NOMO-1 treated with dmso at 0.1 percent for 144 hours (cell line): ENCODE measurements around the gene NELFB.

ENCODE experiments used
- DNase-seq: peaks from one replicate; lab custom pipeline; 2025; ENCODE audit not compliant: unreplicated experiment; lab: John Stamatoyannopoulos, UW

NELFB gene

GRCh38 chr9:137267933-137268355, 12.8 kb downstream of the NELFB start:
- no peak for DNase-seq

- DNase-seq: no peak
Observed at GRCh38 chr9:137268538-137269201, 13.5 kb downstream of the NELFB start.

GRCh38 chr9:137269231-137269772, 14.2 kb downstream of the NELFB start:
- DNase-seq: peak; percentile 87

- DNase-seq: no peak
Observed at GRCh38 chr9:137270929-137271695, 16.0 kb downstream of the NELFB start.

- DNase-seq: no peak
Observed at GRCh38 chr9:137271696-137272076, 16.6 kb downstream of the NELFB start.

- DNase-seq: no peak
Observed at GRCh38 chr9:137272241-137273094, 17.3 kb downstream of the NELFB start.

GRCh38 chr9:137273095-137273490, 18.0 kb downstream of the NELFB start:
- no peak for DNase-seq

GRCh38 chr9:137273611-137274320, 18.6 kb downstream of the NELFB start:
- no peak for DNase-seq

GRCh38 chr9:137275203-137275587, 20.1 kb downstream of the NELFB start:
- DNase-seq: no peak

GRCh38 chr9:137275588-137276472, 20.7 kb downstream of the NELFB start:
- no peak for DNase-seq

- peak; percentile 76 for DNase-seq
Observed at GRCh38 chr9:137276473-137277328, 21.6 kb downstream of the NELFB start.

- DNase-seq: peak; percentile 96
Observed at GRCh38 chr9:137277329-137278041, 22.4 kb downstream of the NELFB start, which contains the start of gene TOR4A. TOR4A (plus strand) TSS chr9:137277726; CDS start chr9:137278690, 964 bp downstream.

GRCh38 chr9:137278061-137278701, 23.1 kb downstream of the NELFB start:
- DNase-seq: peak; percentile 47

- DNase-seq: no peak
Observed at GRCh38 chr9:137278721-137279711, 23.9 kb downstream of the NELFB start.

GRCh38 chr9:137279741-137280473, 24.8 kb downstream of the NELFB start:
- DNase-seq: no peak
